SK-N-SH (cell line): Measurements from ENCODE around the gene ZSWIM8. TPM values are rescaled to one million over a fixed set of nuclear protein-coding genes. Genes with fewer than 3 reads are reported as not detected.

Source experiments
- CTCF ChIA-PET: fragments of 300-600, 350-600 bp; formaldehyde crosslinking; extraction: SDS; loops from one replicate; lab custom pipeline; 2021; lab: Yijun Ruan, JAX
- POLR2A ChIA-PET: fragments of 350-600 bp; sonication (Branson Sonifier 250); formaldehyde crosslinking; extraction: SDS; loops from one replicate; lab custom pipeline; 2020; ENCODE audit warnings: antibody characterized with exemption, inconsistent platforms; lab: Yijun Ruan, JAX
- DNase-seq: peaks from one replicate; pipeline ENCODE4 v3.0.0; 2012
- H2AFZ ChIP-seq: fragments of 200-600 bp; sonication (generic); 2 replicates; pipeline ENCODE4 v1.8.1; 2016; ENCODE audit warnings: antibody characterized with exemption, mild to moderate bottlenecking, low read depth
- H3F3A ChIP-seq: fragments of 200-600 bp; sonication (generic); replicated peaks from 2 replicates; pipeline ENCODE3; 2016; ENCODE audit warnings: antibody characterized with exemption, mild to moderate bottlenecking; ENCODE audit not compliant: insufficient read depth
- H3K27ac ChIP-seq, 2 experiments: fragments of 200-500 bp in 1 of 2; fragments of 200-600 bp in 1 of 2; sonication (Bioruptor generic) in 1 of 2; sonication (generic), shearing (Covaris generic) in 1 of 2; 2 replicates each; pipeline versions ENCODE4 v1.5.1 to v1.6.1; 2014 to 2016; ENCODE audit warnings: low read depth in 2 of 2, inconsistent platforms in 1 of 2, low read length in 1 of 2, mild to moderate bottlenecking in 1 of 2, mixed read lengths in 1 of 2
- H3K27me3 ChIP-seq: fragments of 200-600 bp; sonication (generic), shearing (Covaris generic); 2 replicates; pipeline ENCODE4 v1.6.1; 2016; ENCODE audit warnings: mixed run types; ENCODE audit not compliant: insufficient read depth
- H3K36me3 ChIP-seq, 2 experiments: fragments of 200-500 bp in 1 of 2; fragments of 200-600 bp in 1 of 2; sonication (Bioruptor generic) in 1 of 2; sonication (generic) in 1 of 2; replicated peaks in 1 of 2; 2 replicates each; pipeline versions ENCODE3 to v1.5.1; 2014 to 2016; ENCODE audit warnings: low read length in 1 of 2, mild to moderate bottlenecking in 1 of 2; ENCODE audit not compliant: insufficient read depth in 2 of 2, control insufficient read depth in 1 of 2
- H3K4me1 ChIP-seq, 2 experiments: fragments of 200-500 bp in 1 of 2; fragments of 200-600 bp in 1 of 2; sonication (Bioruptor generic) in 1 of 2; sonication (generic), shearing (Covaris generic) in 1 of 2; 2 replicates each; pipeline versions ENCODE4 v1.5.1 to v1.6.1; 2014 to 2016; ENCODE audit warnings: low read depth in 1 of 2, low read length in 1 of 2, mixed run types in 1 of 2; ENCODE audit not compliant: insufficient read depth in 2 of 2, control insufficient read depth in 1 of 2
- H3K4me2 ChIP-seq: fragments of 200-600 bp; sonication (generic), shearing (Covaris generic); 2 replicates; pipeline ENCODE4 v1.6.1; 2017; ENCODE audit warnings: mixed run types
- H3K4me3 ChIP-seq, 2 experiments: fragments of 200-500 bp in 1 of 2; fragments of 200-600 bp in 1 of 2; sonication (Bioruptor generic) in 1 of 2; sonication (generic), shearing (Covaris generic) in 1 of 2; 2 replicates each; pipeline versions ENCODE4 v1.5.1 to v1.8.1; 2014 to 2016; ENCODE audit warnings: low read depth in 2 of 2, inconsistent platforms in 1 of 2, low read length in 1 of 2, mild to moderate bottlenecking in 1 of 2, mixed read lengths in 1 of 2, moderate library complexity in 1 of 2
- H3K79me2 ChIP-seq: fragments of 200-600 bp; sonication (generic); 2 replicates; pipeline ENCODE4 v1.8.1; 2017; ENCODE audit warnings: mild to moderate bottlenecking; ENCODE audit not compliant: insufficient read depth
- H3K9ac ChIP-seq: fragments of 200-600 bp; sonication (generic); 2 replicates; pipeline ENCODE4 v1.6.1; 2017; ENCODE audit warnings: mixed run types
- H3K9me2 ChIP-seq: fragments of 200-600 bp; sonication (generic); 2 replicates; pipeline ENCODE4 v1.6.1; 2017; ENCODE audit warnings: mixed run types
- H3K9me3 ChIP-seq: fragments of 200-600 bp; sonication (generic); 2 replicates; pipeline ENCODE4 v1.6.1; 2017; ENCODE audit warnings: mixed run types, mild to moderate bottlenecking, moderate library complexity
- H4K20me1 ChIP-seq: fragments of 200-600 bp; sonication (generic); 2 replicates; pipeline ENCODE4 v1.6.1; 2017; ENCODE audit warnings: mild to moderate bottlenecking, mixed run types; ENCODE audit not compliant: insufficient read depth
- GABPA ChIP-seq: IDR thresholded peaks from 2 replicates; pipeline ENCODE4 v1.4.0; 2012; ENCODE audit warnings: low read depth, mild to moderate bottlenecking
- IRF3 ChIP-seq: fragments of 150-350 bp; IDR thresholded peaks from 2 replicates; pipeline ENCODE4 v1.6.1; 2016; ENCODE audit warnings: mild to moderate bottlenecking, low read depth, low read length
- JUND ChIP-seq: IDR thresholded peaks from 2 replicates; pipeline ENCODE4 v1.4.0; 2012
- MAX ChIP-seq: IDR thresholded peaks from 2 replicates; pipeline ENCODE4 v1.4.0; 2012; ENCODE audit warnings: low read depth
- NRF1 ChIP-seq: IDR thresholded peaks from 2 replicates; pipeline ENCODE4 v1.6.1; 2012; ENCODE audit warnings: low read depth, mild to moderate bottlenecking, low read length
- RCOR1 ChIP-seq: fragments of 150-350 bp; IDR thresholded peaks from 2 replicates; pipeline ENCODE4 v1.6.1; 2017; ENCODE audit warnings: antibody characterized with exemption, low read length
- SMC3 ChIP-seq: IDR thresholded peaks from 2 replicates; pipeline ENCODE4 v1.6.1; 2012; ENCODE audit warnings: low read depth, low read length, improper control_type of control experiment
- YY1 ChIP-seq: IDR thresholded peaks from 2 replicates; pipeline ENCODE4 v1.4.0; 2012; ENCODE audit warnings: low read depth, mild to moderate bottlenecking
- WGBS: methylation state at CpG from one replicate; pipeline ENCODE4 v1.1.6; 2017; ENCODE audit warnings: low lambda C conversion rate; 5-methylcytosine and 5-hydroxymethylcytosine counted together
- polyA plus RNA-seq, 3 experiments: library from polyadenylated mRNA; depleted of rRNA; stranded (reverse); fragments of >200 nt; gene quantifications; 2 replicates each; pipeline ENCODE4 v1.2.3, GENCODE V29; 2012

The ZSWIM8 gene
- polyA plus RNA-seq, 1 of the 3 experiments (the other 2 are of a cell fraction) = 97.3 TPM

- TF ChIP-seq IRF3 (no peak), GABPA (no peak)
Observed at GRCh38 chr10:73819513-73820093, 34.2 kb downstream of the ZSWIM8 start (continued).

- Histone ChIP-seq H3K36me3 (peaks cover 14 to 36% of the 10 kb centered on the region in 2 experiments), H3K9me2 (no peaks in the 10 kb centered on the region), H3K9ac (no peak overlapping the region), H3F3A (no peaks in the 10 kb centered on the region), H3K9me3 (no peaks in the 10 kb centered on the region), H2AFZ (no peak overlapping the region), H3K4me1 (no peaks in the 10 kb centered on the region), H3K27me3 (no peaks in the 10 kb centered on the region), H4K20me1 (no peaks in the 10 kb centered on the region), H3K4me3 (no peak overlapping the region), H3K27ac (no peak overlapping the region), H3K79me2 (no peaks in the 10 kb centered on the region), H3K4me2 (no peak overlapping the region)
- 89% methylated on average over 7 of the region's 7 CpGs for WGBS
- no peak for DNase-seq
- TF ChIP-seq MAX = no peak
- ChIA-PET CTCF (interaction anchor here (1.1 to 2.3 kb wide), 5 partner anchors 9 to 64 kb away, joined by 3 to 7 read pairs (median 7); no protein-coding TSS in a partner anchor), POLR2A (no interaction called here)
Observed at GRCh38 chr10:73823391-73823790, 38.0 kb downstream of the ZSWIM8 start.

GRCh38 chr10:73824146-73824725, 38.8 kb downstream of the ZSWIM8 start:
- Histone ChIP-seq H3K79me2 (no peaks in the 10 kb centered on the region), H3K4me3 (no peak overlapping the region), H3K9me2 (no peaks in the 10 kb centered on the region), H3F3A (no peaks in the 10 kb centered on the region), H3K9ac (no peak overlapping the region), H2AFZ (no peak overlapping the region), H3K36me3 (peaks cover 14 to 41% of the 10 kb centered on the region in 2 experiments), H4K20me1 (no peaks in the 10 kb centered on the region), H3K4me2 (no peak overlapping the region), H3K4me1 (no peaks in the 10 kb centered on the region), H3K9me3 (no peaks in the 10 kb centered on the region), H3K27me3 (no peaks in the 10 kb centered on the region), H3K27ac (no peak overlapping the region)
- no peak for TF ChIP-seq YY1
- TF ChIP-seq SMC3 = no peak
- no peak for TF ChIP-seq RCOR1
- no peak for TF ChIP-seq JUND
- TF ChIP-seq NRF1 = no peak
- POLR2A ChIA-PET = no interaction called here
- CTCF ChIA-PET = interaction anchor here (2.3 kb wide), 1 partner anchor 55 kb away, joined by 7 read pairs; no protein-coding TSS in a partner anchor
- DNase-seq = no peak
- WGBS = 98% methylated on average over 10 of the region's 14 CpGs
